Limb (tissue), 2 donors: Measurements from ENCODE around the gene FRK.
"Not testable (repeated sequence)": the region's sequence is repeated elsewhere in the genome, so short reads cannot be mapped to it uniquely, and the experiment has no call there.

Experiments used
- DNase-seq, 2 donors: peaks; one replicate each; pipeline ENCODE4 v3.0.0-alpha.2; 2016; ENCODE audit errors: extremely low spot score in 2 of 2

The FRK gene

DNA sequence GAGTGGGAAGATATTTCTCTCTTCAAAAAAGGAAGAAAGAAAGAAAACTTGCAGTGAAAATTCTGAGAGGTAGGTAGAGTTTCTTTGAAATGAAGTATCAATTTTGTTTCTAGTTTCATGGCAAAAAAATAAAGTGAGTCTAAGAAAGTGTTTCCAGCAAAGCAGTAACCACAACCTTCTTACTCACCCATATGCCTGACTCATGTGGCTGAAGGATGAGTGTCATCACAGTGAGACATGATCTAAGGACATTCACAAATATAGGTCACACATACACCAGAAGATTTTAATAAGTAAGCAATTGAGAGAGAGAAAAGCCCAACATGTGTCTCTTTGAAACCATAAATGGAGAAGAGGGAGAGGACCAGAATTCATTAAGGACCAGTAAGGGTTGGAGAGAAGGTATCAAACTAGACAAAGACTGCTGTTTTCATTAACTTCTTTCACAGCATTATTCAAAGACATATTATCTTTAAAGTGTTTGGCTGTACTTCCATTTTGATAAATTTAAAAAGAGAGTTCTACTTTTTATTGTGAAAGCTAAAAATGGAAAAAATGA, 169.5 kb downstream of the FRK start:
- no peak for DNase-seq

DNA sequence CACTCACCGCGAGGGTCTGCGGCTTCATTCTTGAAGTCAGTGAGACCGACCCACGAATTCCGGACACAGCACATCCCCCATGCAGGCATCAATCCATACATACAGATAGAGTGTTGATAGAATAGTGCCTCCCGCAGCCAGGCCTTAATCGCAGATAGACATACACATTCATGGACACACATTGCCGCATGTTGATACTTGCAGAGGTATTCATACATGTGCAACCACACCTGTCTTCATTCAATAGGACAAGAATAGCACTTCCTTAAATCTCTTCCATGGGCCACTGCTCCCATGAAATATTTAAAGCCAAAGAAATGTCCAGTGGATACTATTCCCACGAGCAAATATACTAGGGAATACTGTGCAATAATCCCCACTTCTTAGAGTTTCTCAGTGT, 170.5 kb downstream of the FRK start:
- no peak for DNase-seq

GRCh38 chr6:115888687-115889470, 171.8 kb downstream of the FRK start:
- not testable (repeated sequence) for DNase-seq

DNA sequence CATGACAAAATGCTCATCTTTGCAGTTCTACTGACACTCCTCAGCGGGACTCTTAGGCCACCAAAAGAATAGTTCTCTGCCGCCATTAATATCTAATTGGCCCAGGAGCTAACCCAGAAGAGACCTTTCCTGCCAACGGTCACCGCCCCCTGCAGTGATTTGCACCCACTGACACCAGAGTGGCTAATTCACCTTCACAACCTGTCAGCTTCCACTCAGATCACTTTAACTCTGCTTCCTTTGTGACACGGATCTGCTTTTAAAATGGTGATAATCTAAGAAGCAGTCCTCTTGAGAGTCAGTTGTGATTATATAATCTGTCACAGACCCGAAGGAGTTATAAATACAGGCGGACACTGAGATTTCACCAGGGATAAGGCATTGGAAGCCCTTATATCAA, 172.8 kb downstream of the FRK start:
- no peak for DNase-seq

DNA sequence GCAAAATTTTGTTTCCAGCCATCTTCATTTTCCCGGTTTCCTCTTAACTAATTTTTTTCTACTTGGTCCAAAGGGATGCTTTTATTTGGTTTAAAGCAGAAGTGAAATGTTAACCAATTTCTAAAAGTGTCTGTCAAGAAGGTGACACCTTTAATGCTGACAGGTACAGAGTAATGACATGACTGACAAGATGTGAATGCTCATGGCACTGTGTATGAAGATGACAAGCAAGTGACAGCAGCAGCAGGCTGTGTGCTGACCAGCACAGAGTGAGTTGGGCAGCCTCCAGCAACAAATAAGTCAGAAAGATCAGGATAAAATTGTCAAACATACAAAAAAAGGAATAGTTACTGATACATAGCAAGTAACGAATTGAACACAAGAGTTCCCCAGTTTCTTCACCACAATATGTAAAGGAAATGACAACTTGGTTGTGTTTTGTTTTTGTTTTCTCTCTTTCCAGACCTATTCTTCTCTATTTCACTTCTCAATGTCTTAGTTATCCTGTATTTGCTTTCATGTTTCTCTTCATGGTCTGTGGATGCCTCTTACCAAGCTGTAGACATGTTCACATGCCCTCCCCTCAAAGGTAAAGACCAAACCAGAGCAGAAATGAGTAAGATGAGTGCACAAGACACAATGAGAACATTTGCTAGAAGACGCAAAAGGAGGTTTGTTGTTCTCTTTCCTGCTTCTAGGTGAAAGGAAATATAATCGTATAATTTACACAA, 174.9 kb downstream of the FRK start:
- DNase-seq: no peak

DNA sequence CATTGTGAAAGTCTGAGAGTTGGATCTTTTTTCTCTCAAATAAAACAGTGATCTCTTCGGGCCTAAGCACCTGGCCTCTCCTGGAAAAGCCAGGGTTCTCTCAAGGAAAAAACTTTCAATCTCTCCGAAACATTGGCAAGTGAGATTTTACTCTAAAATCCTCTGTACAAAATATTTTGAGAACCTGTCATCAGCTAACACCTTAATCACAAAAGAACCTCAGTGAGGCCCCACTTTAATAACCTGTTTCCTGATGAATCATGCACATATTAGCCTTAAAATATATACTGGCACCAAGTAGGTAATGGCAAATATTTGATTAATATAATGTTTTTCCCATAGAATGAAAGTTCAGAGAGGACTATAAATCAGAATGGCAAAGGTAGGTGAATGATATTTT, 177.9 kb downstream of the FRK start:
- no peak for DNase-seq

- no peak for DNase-seq
Observed at GRCh38 chr6:115882174-115882573, 178.5 kb downstream of the FRK start.
